22Rv1 (cell line): ENCODE results near the gene PTGES2.

Experiments used
- CTCF ChIP-seq: fragments of 450-650 bp; IDR thresholded peaks from 2 replicates; pipeline ENCODE4 v1.5.1; 2017; ENCODE audit warnings: mild to moderate bottlenecking
- ZFX ChIP-seq: fragments of 450-650 bp; IDR thresholded peaks from 2 replicates; pipeline ENCODE4 v1.6.1; 2017; ENCODE audit warnings: antibody characterized with exemption, borderline replicate concordance

GRCh38 chr9:128159522-128159783, 31.9 kb upstream of the PTGES2 start:
- TF ChIP-seq CTCF (no peak), ZFX (no peak)
